Adrenal gland (tissue), 12 donors: ENCODE measurements around the gene FYCO1. TPM values are rescaled to one million over a fixed set of nuclear protein-coding genes. Genes with fewer than 3 reads are reported as not detected.
A peak's percentile ranks its signal among the peaks of the same experiment; 100 is the strongest.

Experiments
- DNase-seq, 7 donors: peaks; one replicate each; pipeline ENCODE4 v3.0.0-alpha.2; 2019 to 2020
- H3K27ac ChIP-seq, 5 donors: fragments of 200-600 bp; sonication (generic) in 4 of 5; 1 replicate in 3 of 5; 2 replicates in 2 of 5; pipeline versions ENCODE4 v1.5.1 to v1.8.0; 2016 to 2020; ENCODE audit warnings: mild to moderate bottlenecking in 1 of 5
- H3K27me3 ChIP-seq: fragments of 200-600 bp; 2 replicates; pipeline ENCODE4 v1.8.0; 2021
- H3K36me3 ChIP-seq, 2 donors: fragments of 200-600 bp; replicated peaks in 1 of 2; 1 replicate in 1 of 2; 2 replicates in 1 of 2; pipeline versions ENCODE4 v1.5.1 to v1.8.0; 2018 to 2022
- H3K4me1 ChIP-seq, 2 donors: fragments of 200-600 bp; replicated peaks in 1 of 2; 1 replicate in 1 of 2; 2 replicates in 1 of 2; pipeline versions ENCODE4 v1.5.1 to v1.8.0; 2018 to 2021
- H3K4me3 ChIP-seq, 4 donors: fragments of 200-600 bp; sonication (generic) in 3 of 4; one replicate each; pipeline ENCODE4 v1.5.1; 2016 to 2018
- H3K9me3 ChIP-seq, 3 donors: fragments of 200-600 bp; sonication (generic) in 1 of 3; replicated peaks in 1 of 3; 1 replicate in 2 of 3; 2 replicates in 1 of 3; pipeline versions ENCODE4 v1.5.1 to v1.8.0; 2016 to 2021
- POLR2A ChIP-seq, 2 donors: fragments of 450-650 bp; IDR thresholded peaks; one replicate each; pipeline ENCODE4 v1.6.1; 2017; ENCODE audit warnings: antibody characterized with exemption in 2 of 2, mild to moderate bottlenecking in 2 of 2, moderate library complexity in 1 of 2
- WGBS, 4 donors: extraction: QIAGEN DNeasy Blood & Tissue Kit in 2 of 4; methylation state at CpG; one replicate each; pipeline versions ENCODE4 v1.1.5 to v1.1.7; 2013 to 2017; 5-methylcytosine and 5-hydroxymethylcytosine counted together
- intact Hi-C, 2 donors: fragments of 100-400 bp; cut with DNase I; formaldehyde crosslinking; loops; one replicate each; pipeline versions ENCODE4 v1.14.1 to v1.15.0; 2022 to 2023
- polyA plus RNA-seq, 3 donors: library from polyadenylated mRNA; stranded (reverse); fragments of 200-250 nt in 2 of 3; fragments of 350-450 nt in 1 of 3; fragmentation: Illumina TruSeq in 1 of 3; extraction: RNeasy Lipid Tissue Mini Kit (QIAGEN cat#74804) in 1 of 3; gene quantifications; one replicate each; pipeline ENCODE4 v1.2.3, GENCODE V29; 2013 to 2014
- total RNA-seq, 9 donors: library from RNA; depleted of rRNA in 4 of 9; stranded (reverse); fragments of >200 nt in 4 of 9; fragments of 120-200 nt in 1 of 9; fragmentation: NEBNext Ultra II Directional in 1 of 9; extraction: Animal tissue kit (Norgen Biotek cat#: 25700) in 1 of 9; gene quantifications; one replicate each; pipeline versions ENCODE4 v1.1.0 to v1.2.4, GENCODE V29; 2013 to 2023
- TF ChIP-seq, protein P1 (sequence below), 6 experiments: fragments of 450-650 bp in 4 of 6; fragments of 200-600 bp in 2 of 6; sonication (generic) in 1 of 6; IDR thresholded peaks; 1 replicate in 5 of 6; 2 replicates in 1 of 6; pipeline versions ENCODE4 v1.5.1 to v1.8.0; 2016 to 2021; ENCODE audit warnings: antibody characterized with exemption in 6 of 6, mild to moderate bottlenecking in 2 of 6, moderate library complexity in 1 of 6
- donor health status: healthy with polysubstance abuse.
- donor health status: Bipolar disorder and iron deficiency.
- donor health status: DM: yes; HTN: yes; CAD: no.
- donor health status: DM: no; HTN: no; CAD: no.
- donor health status: DM: no; HTN: no; CAD: no.
- donor health status: DM: yes; HTN: yes; CAD: no.

Gene FYCO1
- total and polyA plus RNA-seq, 12 donors = 12.3 to 74.3 (median 29.4) TPM

DNA sequence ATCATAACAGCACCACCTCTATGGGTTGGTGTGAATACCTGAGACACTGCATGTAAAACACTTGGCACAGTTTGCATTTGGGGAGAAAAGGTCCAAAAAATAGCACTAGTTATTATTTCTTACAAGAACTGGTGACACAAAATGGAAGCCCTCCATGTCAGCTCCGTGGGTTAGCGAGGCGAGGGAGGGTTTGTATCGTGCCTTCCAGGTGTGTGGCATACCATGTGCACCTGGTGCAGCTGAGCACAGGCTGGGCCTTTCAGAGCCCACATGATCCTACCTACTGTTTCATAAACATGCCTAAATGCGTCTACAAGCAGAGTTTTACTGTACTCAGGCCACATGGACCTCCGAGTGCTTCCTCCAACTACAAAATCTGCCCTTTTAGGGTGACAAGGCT lies 46.7 kb downstream of the FYCO1 start:
- no peak for TF ChIP-seq POLR2A (IDR thresholded peaks at IDR 0.05)
- TF ChIP-seq, protein P1, sequence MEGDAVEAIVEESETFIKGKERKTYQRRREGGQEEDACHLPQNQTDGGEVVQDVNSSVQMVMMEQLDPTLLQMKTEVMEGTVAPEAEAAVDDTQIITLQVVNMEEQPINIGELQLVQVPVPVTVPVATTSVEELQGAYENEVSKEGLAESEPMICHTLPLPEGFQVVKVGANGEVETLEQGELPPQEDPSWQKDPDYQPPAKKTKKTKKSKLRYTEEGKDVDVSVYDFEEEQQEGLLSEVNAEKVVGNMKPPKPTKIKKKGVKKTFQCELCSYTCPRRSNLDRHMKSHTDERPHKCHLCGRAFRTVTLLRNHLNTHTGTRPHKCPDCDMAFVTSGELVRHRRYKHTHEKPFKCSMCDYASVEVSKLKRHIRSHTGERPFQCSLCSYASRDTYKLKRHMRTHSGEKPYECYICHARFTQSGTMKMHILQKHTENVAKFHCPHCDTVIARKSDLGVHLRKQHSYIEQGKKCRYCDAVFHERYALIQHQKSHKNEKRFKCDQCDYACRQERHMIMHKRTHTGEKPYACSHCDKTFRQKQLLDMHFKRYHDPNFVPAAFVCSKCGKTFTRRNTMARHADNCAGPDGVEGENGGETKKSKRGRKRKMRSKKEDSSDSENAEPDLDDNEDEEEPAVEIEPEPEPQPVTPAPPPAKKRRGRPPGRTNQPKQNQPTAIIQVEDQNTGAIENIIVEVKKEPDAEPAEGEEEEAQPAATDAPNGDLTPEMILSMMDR (IDR thresholded peaks at IDR 0.05) = no peak
- Histone ChIP-seq H3K36me3 (peaks cover 0 to 68% of the 10 kb centered on the region in 2 donors), H3K4me3 (no peak overlapping the region), H3K27me3 (no peaks in the 10 kb centered on the region), H3K9me3 (no peaks in the 10 kb centered on the region), H3K27ac (no peak overlapping the region), H3K4me1 (no peaks in the 10 kb centered on the region)
- 94 to 100% (median 97%) methylated on average over 6 of the region's 6 CpGs for WGBS, 4 donors
- DNase-seq = peak in 1 of 7 donors; percentile 23
- intact Hi-C loops = no loop called here

DNA sequence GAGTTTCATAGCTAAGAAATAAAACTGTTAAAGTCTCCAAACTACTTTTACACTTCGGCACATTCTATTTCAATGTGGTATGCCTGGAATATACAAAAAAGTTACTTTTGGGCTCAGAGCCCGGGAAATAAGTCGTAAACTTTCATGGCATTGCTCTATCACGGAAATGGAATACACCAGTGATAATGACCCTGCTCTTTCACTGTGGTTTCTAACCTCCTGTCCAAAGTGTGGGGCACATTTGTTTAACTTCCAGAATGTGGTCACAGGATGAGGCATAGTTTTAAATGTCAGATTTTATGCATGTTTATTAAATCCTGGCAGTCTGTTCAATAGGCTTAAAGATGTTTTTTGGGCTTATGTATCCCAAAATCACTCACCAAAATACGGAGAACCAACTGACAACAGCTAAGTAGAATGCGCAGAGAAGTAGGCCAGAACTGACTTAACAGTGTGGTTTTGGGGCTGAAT lies 47.3 kb downstream of the FYCO1 start:
- H3K27ac ChIP-seq = no peak overlapping the region
- WGBS, 4 donors = 85 to 88% (median 86%) methylated on average over 6 of the region's 6 CpGs

DNA sequence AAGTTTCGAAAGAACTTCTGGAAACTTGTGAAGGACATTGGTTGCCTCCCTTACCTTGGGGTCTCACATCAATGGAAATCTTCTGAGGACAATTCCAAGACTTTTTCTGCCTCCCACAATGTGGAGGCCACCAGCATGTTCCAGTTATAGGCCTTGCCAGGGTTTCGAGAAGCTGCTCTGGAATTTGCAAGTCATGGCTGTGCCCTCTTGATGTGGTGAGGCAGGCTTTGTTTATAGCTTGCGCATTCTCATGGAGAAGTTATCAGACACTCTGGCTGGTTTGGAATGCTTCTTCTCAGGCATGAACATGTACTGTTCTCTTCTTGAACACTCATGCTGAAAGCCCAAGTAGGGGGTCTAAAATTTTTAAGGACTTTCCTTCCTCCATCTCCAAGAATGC lies 48.3 kb downstream of the FYCO1 start:
- intact Hi-C loops = no loop called here
- no peak for DNase-seq
- no peaks in the 10 kb centered on the region for H3K27me3 ChIP-seq
- no peak overlapping the region for H3K4me3 ChIP-seq
- WGBS, 4 donors = 92 to 96% (median 95%) methylated on average over 3 of the region's 3 CpGs
- H3K9me3 ChIP-seq = no peaks in the 10 kb centered on the region
- H3K36me3 ChIP-seq = peaks cover 0 to 53% of the 10 kb centered on the region in 2 donors
- H3K4me1 ChIP-seq = no peaks in the 10 kb centered on the region
- TF ChIP-seq POLR2A (IDR thresholded peaks at IDR 0.05) = no peak
- TF ChIP-seq, protein P1 (IDR thresholded peaks at IDR 0.05) = no peak
- H3K27ac ChIP-seq = no peak overlapping the region

More for the DNA sequence above, 47.3 kb downstream of the FYCO1 start:
- Histone ChIP-seq H3K27me3 (no peaks in the 10 kb centered on the region), H3K4me1 (no peaks in the 10 kb centered on the region), H3K4me3 (no peak overlapping the region), H3K36me3 (peaks cover 0 to 63% of the 10 kb centered on the region in 2 donors), H3K9me3 (no peaks in the 10 kb centered on the region)
- TF ChIP-seq POLR2A (IDR thresholded peaks at IDR 0.05) = no peak
- TF ChIP-seq, protein P1 (IDR thresholded peaks at IDR 0.05) = no peak
- DNase-seq = no peak
- intact Hi-C loops = no loop called here

GRCh38 chr3:45946875-45947274 lies 48.7 kb downstream of the FYCO1 start:
- 80 to 91% (median 89%) methylated on average over 3 of the region's 3 CpGs for whole genome bisulfite sequencing, 4 donors
- intact Hi-C loops = no loop called here
- H3K36me3 ChIP-seq = peaks cover 0 to 48% of the 10 kb centered on the region in 2 donors
- DNase-seq = no peak
- no peak overlapping the region for H3K4me3 ChIP-seq
- no peak for TF ChIP-seq POLR2A (IDR thresholded peaks at IDR 0.05)
- TF ChIP-seq, protein P1 (IDR thresholded peaks at IDR 0.05) = no peak
- H3K27me3 ChIP-seq = no peaks in the 10 kb centered on the region
- H3K27ac ChIP-seq = no peak overlapping the region
- no peaks in the 10 kb centered on the region for H3K4me1 ChIP-seq
- no peaks in the 10 kb centered on the region for H3K9me3 ChIP-seq
